Body of pancreas (tissue), 4 donors: ENCODE data around the gene MC4R.

Experiments
- POLR2A ChIP-seq, 3 donors: fragments of 450-650 bp; IDR thresholded peaks; one replicate each; pipeline ENCODE4 v1.6.1; 2016; ENCODE audit warnings: antibody characterized with exemption in 3 of 3, mild to moderate bottlenecking in 2 of 3
- TF ChIP-seq, protein P1 (sequence below), 7 experiments: fragments of 450-650 bp in 4 of 7; fragments of 200-600 bp in 3 of 7; sonication (generic) in 3 of 7; IDR thresholded peaks; one replicate each; pipeline ENCODE4 v1.5.1; 2016 to 2019; ENCODE audit warnings: antibody characterized with exemption in 7 of 7

DNA sequence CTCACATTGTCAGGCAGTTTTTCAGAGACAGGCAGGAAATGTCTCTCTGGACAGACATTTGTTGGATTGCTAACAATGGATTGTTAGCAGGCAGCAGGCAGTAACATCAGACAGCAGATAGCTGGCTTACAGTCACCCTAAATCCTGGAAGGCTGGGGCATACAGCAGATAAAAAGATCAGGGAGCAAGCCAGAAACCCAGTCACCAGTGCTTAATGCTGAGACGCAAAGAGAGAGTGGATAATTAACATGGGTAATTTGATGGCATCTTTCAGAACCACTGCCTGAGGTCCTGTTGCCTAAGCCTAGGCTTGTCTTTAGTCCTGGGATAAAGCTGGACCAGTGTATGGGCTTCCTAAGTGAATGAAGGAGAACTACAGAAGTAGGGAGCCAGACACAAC, 22.4 kb downstream of the MC4R start:
- no peak for TF ChIP-seq POLR2A (IDR thresholded peaks at IDR 0.05)
- TF ChIP-seq, protein P1, sequence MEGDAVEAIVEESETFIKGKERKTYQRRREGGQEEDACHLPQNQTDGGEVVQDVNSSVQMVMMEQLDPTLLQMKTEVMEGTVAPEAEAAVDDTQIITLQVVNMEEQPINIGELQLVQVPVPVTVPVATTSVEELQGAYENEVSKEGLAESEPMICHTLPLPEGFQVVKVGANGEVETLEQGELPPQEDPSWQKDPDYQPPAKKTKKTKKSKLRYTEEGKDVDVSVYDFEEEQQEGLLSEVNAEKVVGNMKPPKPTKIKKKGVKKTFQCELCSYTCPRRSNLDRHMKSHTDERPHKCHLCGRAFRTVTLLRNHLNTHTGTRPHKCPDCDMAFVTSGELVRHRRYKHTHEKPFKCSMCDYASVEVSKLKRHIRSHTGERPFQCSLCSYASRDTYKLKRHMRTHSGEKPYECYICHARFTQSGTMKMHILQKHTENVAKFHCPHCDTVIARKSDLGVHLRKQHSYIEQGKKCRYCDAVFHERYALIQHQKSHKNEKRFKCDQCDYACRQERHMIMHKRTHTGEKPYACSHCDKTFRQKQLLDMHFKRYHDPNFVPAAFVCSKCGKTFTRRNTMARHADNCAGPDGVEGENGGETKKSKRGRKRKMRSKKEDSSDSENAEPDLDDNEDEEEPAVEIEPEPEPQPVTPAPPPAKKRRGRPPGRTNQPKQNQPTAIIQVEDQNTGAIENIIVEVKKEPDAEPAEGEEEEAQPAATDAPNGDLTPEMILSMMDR (IDR thresholded peaks at IDR 0.05): no peak
